AG09309 (cell line): Measurements from ENCODE around the gene AKAP8.

Experiments
- DNase-seq: peaks from one replicate; pipeline ENCODE4 v3.0.0-alpha.2; 2010; ENCODE audit warnings: low read depth
- H3K4me3 ChIP-seq: 2 replicates; pipeline ENCODE4 v1.5.1; 2011; ENCODE audit warnings: mild to moderate bottlenecking, low read depth, low read length, moderate library complexity; ENCODE audit not compliant: control insufficient read depth
- TF ChIP-seq, protein P1 (sequence below): IDR thresholded peaks from 2 replicates; pipeline ENCODE4 v1.5.1; 2011; ENCODE audit warnings: mild to moderate bottlenecking, low read depth, low read length, inconsistent platforms; ENCODE audit not compliant: insufficient read depth, control insufficient read depth; ENCODE audit errors: missing control alignments

The AKAP8 gene

DNA sequence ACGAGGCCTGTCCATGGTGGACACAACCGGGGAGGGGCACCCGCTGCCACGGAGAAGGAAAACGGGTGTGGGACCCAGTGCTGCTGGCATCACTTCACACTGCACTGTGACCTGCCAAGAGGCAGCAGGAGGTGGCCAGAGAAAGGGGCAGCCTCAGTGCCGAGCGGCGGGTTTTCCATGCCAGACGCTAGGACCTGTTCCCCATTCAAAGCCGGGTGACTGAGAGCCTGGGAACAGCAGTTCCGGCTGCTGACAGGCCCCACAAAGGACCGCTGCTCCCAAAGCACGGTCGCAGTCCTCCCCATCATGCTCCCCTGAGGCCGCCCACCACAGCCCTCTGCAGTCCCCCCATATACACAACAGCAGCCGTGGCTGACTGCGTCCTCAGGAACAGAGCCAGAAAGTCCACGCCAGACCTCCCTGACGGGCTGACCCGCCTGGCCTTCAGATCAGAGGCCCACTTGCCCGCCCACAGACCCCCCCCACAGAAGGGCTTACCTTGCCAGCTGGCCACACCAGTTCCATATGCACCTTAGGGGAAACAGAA, 5.4 kb downstream of the AKAP8 start:
- TF ChIP-seq, protein P1, sequence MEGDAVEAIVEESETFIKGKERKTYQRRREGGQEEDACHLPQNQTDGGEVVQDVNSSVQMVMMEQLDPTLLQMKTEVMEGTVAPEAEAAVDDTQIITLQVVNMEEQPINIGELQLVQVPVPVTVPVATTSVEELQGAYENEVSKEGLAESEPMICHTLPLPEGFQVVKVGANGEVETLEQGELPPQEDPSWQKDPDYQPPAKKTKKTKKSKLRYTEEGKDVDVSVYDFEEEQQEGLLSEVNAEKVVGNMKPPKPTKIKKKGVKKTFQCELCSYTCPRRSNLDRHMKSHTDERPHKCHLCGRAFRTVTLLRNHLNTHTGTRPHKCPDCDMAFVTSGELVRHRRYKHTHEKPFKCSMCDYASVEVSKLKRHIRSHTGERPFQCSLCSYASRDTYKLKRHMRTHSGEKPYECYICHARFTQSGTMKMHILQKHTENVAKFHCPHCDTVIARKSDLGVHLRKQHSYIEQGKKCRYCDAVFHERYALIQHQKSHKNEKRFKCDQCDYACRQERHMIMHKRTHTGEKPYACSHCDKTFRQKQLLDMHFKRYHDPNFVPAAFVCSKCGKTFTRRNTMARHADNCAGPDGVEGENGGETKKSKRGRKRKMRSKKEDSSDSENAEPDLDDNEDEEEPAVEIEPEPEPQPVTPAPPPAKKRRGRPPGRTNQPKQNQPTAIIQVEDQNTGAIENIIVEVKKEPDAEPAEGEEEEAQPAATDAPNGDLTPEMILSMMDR = no peak
- no peak overlapping the region for H3K4me3 ChIP-seq
- DNase-seq = no peak

GRCh38 chr19:15373644-15374043, 5.9 kb downstream of the AKAP8 start:
- TF ChIP-seq, protein P1 = no peak
- no peak overlapping the region for H3K4me3 ChIP-seq
- no peak for DNase-seq

GRCh38 chr19:15372891-15373301, 6.7 kb downstream of the AKAP8 start:
- no peak for DNase-seq
- TF ChIP-seq, protein P1 = no peak
- H3K4me3 ChIP-seq = no peak overlapping the region

- no peak for DNase-seq
- TF ChIP-seq, protein P1 = no peak
- no peak overlapping the region for H3K4me3 ChIP-seq
Measured at GRCh38 chr19:15372470-15372869, 7.1 kb downstream of the AKAP8 start.

- no peak overlapping the region for H3K4me3 ChIP-seq
- TF ChIP-seq, protein P1 = no peak
- DNase-seq = no peak
Measured at GRCh38 chr19:15371786-15372380, 7.7 kb downstream of the AKAP8 start.

GRCh38 chr19:15371119-15371518, 8.5 kb downstream of the AKAP8 start:
- TF ChIP-seq, protein P1 = no peak
- DNase-seq = no peak
- no peak overlapping the region for H3K4me3 ChIP-seq
